LNCaP clone FGC (cell line): ENCODE data around the gene STK32C.

Experiments
- DNase-seq: peaks from one replicate; pipeline ENCODE4 v3.0.0-alpha.2; 2011; ENCODE audit warnings: low read depth
- H3K4me3 ChIP-seq: 2 replicates; pipeline ENCODE4 v1.5.1; 2011; ENCODE audit warnings: mild to moderate bottlenecking, low read depth, low read length, control low read depth
- CTCF ChIP-seq: IDR thresholded peaks from 2 replicates; pipeline ENCODE4 v1.5.1; 2012; ENCODE audit warnings: mild to moderate bottlenecking; ENCODE audit not compliant: control insufficient read depth, insufficient read depth; ENCODE audit errors: extremely low read depth

Gene STK32C

DNA sequence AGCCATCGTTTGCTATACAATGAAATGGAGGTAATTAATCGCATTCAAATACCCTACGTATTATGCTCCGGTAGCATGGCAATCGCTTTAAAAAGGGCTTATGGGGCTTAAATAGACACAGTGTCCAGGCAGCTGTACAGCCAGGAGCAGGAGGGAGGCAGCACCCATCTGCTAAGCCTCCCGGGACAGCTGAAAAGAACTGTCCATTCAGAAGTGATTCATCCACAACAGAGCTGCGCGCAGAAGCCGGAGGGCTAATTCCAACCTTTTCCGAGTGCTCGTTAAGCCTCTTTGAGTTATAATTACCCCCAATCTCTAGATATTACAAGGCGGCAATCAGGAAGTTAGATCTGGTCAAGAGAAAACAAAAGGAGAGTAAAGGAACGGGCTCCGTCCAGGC is 62.7 kb downstream of the STK32C start:
- no peak overlapping the region for H3K4me3 ChIP-seq
- no peak for DNase-seq
- TF ChIP-seq CTCF, result no peak

DNA sequence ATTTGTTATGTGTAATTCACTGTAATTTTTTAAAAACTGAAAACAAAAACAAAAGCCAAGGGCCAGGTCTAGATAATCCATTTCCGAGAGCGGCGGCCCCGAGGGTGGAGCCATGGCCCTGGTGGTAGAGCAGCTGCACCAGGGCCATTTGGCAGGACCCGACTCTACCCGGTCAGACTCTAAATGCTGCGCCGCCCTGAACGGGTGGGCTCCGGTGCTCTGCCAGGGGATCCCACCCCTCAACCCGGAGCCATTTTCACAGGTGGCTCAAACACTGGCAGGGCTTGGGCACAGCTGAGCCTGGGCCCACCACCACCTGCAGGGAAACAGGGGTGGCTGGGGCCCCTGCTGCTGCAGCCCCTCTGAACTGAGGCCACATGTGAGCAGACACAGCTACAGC is 64.1 kb downstream of the STK32C start:
- no peak overlapping the region for H3K4me3 ChIP-seq
- no peak for DNase-seq

DNA sequence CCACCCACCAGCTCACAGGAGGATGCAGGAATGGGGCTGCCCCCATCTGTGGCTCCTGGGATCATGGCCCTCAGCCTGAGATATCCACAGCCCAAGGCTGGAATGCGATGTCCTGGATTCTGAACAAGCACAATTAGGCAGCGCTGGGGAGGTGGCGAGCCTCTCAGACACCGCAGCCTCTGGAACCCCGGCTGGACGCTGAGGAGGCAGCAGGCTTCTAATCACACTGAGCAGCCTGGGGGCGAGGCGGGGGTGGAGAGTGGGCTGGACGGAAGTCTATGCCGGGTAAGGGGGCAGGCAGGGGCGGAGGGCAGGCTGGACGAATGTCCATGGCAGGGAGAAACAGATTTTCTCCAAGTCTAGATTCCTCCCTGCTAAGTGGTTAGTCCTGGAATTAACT is 64.6 kb downstream of the STK32C start:
- DNase-seq, result no peak
- TF ChIP-seq CTCF, result no peak
- H3K4me3 ChIP-seq, result no peak overlapping the region

More for the DNA sequence above, 64.1 kb downstream of the STK32C start:
- TF ChIP-seq CTCF, result no peak

DNA sequence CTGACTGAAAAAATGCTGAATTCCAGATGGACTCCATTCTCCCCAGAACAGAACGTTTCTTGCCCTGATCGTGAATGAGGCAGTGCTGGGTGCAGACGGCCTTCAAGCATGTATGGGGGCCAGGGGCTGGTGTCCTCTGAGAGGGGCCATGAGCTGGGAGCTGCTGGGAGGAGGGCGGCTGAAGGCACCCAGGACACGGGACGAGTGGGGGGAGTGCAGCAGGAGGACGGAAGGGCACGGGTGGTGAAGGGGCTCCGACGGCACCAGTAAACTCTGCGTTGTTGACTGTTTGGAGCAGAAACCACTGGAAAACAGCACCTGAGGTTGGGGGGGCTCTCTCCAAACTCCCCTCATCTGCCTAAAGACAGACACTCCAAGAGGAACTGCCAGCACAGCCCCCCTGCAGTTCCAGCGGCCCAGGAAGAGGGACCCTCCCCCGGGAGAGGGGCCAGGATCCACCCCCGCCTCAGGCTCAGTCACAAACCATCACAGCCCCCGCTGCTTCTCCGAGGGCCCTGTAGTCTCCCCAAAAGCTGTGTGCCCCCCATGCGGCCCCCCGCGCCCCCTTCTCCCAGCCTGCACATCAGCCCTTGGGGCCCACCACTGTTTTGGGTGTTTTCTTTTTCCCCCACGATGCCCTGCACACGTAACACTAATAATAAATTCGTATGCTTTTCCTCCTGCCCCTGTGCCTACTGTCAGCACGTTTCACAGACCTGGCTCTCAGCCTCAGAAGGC is 65.5 kb downstream of the STK32C start:
- no peak overlapping the region for H3K4me3 ChIP-seq
- no peak for TF ChIP-seq CTCF
- no peak for DNase-seq

DNA sequence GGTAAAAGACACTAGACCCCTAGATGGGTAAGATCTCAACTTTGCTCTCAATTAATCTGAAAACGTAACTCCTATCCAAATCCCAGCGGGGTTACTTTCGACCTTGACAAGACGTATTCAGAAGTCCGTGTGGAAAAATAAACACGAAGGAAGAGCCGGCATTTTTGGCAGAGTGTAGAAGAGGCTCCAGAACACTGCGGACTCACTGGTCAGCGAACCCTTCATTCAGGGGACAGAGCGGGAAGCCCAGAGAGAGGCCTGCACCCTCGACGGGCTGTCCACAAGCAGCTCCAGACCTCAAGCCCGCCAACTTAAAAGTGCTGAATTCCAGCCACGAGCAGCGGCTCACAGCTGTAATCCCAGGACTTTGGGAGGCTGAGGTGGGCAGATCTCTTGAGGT is 66.3 kb downstream of the STK32C start:
- no peak for TF ChIP-seq CTCF

DNA sequence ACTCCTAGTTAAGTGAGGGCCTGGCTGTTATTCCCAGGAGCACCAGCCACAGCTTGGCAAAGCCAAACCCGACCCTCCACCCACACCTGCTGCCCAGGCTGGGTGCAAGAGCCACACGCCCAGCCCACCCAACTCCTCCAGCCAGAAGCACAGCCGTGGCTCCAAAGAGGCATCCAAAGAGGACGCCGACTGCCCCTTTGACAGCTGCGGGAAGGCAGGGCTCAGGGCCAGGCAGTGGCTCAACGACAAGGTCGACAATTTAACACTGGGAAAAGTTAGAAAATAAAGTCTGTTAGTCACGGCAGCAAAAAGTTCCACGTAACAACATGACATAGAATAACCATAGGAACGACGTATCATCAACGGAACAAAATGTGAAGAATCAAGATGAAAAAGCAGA is 66.7 kb downstream of the STK32C start:
- DNase-seq, result no peak
- TF ChIP-seq CTCF, result no peak
- no peak overlapping the region for H3K4me3 ChIP-seq

More for the DNA sequence above, 66.3 kb downstream of the STK32C start:
- DNase-seq, result no peak
- H3K4me3 ChIP-seq, result no peak overlapping the region

DNA sequence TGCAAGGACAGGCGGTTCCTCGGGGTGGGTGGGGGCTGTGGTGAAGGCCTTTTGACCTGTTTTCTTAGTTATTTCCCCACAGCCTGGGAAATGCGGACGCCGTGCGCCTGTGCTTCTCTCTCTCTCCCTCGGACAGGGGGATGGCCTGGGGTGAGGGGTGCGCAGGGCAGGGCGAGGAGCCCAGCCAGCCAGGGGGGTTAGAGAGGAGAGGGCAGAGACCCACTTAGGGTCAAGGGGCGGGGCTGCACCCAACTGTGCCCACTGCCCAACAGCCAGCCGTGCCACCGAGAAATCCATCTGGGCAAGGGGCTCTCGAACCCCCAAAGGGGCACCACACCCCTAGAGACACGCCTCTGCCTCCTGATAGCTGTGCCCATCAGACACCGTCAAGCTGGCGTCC is 67.2 kb downstream of the STK32C start:
- H3K4me3 ChIP-seq, result no peak overlapping the region
- no peak for TF ChIP-seq CTCF
- no peak for DNase-seq
